HT1080 (cell line): ENCODE measurements around the gene MAST2. TPM values are rescaled to one million over a fixed set of nuclear protein-coding genes. Genes with fewer than 3 reads are reported as not detected.
"Not testable (repeated sequence)": the region's sequence is repeated elsewhere in the genome, so short reads cannot be mapped to it uniquely, and the experiment has no call there.

ENCODE experiments used
- DNase-seq: peaks from one replicate; pipeline ENCODE4 v3.0.0-alpha.2; 2015; ENCODE audit warnings: low read depth
- total RNA-seq: library from RNA; depleted of rRNA; stranded (reverse); fragments of >200 nt; shearing (Covaris generic); gene quantifications from 2 replicates; pipeline ENCODE4 v1.2.3, GENCODE V29; 2014

MAST2 gene
- total RNA-seq, 1 experiment from 2014 or later: 19.3 TPM

DNA sequence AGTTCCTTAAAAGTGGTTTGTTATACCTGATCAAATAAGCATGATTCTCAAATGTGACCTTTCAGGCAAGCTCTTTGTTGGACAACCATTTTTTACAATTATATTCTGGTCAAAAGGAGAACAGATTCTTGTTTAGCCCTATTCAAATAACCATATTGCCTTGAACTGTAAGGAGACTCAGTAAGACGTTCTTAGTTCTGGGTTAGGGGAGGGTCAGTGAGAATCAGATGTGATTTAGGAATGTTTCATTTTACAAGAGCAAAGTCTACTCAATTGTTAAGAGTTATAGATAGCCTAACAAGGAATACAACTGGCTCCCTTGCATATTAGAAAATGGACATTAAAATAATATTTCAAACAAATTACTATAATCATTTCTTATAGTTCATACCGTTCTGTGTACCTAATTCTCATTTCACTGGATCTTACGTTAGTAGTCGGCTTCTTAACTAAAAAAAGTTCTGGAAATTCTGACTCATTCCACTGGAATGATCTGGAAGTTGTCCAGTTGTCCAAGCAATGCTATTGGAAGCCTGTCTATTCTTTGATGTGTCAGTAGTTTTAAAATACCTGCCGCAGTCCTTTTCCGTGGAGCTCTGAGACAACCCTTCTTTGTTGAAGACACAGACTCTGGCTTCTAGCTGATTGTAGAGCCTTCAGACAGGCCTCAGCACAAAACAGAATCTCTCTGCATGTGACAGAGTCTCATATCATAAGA, 88.8 kb downstream of the MAST2 start:
- peak; percentile 94 for DNase-seq

DNA sequence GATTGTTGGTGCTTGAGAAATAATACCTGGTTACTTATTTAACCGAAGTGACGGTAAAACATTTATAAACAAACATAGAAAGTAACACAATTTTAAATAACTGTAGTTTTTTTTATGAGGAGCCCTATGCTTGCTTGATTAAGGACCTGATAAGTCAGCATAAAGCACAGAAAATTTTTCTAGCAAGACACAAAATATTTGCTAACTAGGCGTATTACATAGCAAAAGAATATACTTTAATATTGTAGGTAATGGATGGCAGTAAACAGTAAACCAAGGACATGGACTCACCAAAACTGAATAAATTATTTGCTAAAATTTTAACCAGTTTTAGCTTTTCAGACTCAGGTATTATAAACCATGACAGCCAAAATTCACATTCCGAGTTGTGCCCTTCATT, 90.9 kb downstream of the MAST2 start:
- DNase-seq: no peak

DNA sequence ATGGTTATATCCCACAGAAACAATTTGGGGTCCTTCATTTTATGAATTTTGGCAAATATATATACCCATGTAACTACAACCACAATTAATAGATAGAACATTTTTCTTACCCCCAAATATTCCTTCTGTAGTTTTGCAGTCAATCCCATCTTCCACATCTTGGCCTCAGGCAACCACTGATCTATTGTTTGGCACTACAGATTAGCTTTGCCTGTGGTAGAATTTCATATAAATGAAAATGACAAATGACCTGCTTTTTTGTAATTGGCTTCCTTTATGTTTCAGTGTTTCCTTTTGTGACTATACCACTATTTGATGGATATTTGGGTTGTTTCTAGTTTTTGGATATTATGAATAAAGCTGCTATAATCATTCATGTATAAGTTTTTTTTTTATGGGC, 91.5 kb downstream of the MAST2 start:
- no peak for DNase-seq

DNA sequence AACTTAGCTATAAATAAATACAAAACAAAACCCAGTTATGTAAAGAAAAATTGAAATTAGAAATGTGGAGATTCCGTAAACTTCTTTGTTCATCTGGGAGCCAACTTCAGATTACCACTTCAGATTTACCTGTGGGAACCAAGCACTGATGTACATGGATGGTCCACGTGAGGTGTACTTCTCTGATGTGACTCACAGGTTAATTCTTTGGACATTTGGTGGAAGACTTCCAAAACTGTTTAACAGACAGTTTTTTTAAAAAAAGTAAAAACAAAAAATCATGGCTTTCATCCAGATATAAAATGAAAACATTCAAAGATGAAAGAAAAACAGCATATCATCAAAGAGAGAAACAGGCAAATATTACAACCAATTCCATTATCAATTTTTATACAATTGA, 92.0 kb downstream of the MAST2 start:
- DNase-seq: no peak

DNA sequence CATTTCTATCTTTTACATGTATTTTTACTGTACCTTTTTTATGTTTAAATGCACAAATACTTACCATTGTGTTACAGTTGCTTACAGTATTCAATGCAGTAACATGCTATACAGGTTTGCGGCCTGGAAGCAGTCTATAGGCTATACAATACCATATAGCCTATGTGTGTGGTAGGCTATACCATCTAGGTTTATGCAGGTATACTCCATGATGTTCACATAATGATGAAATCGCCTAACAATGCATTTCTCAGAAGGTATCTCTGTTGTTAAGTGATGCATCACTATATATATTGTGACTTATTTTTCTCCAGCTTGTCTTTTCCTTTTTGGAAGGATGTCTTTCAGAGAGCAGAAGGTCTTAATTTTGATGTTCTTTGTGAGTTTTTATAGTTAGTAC, 103.5 kb downstream of the MAST2 start:
- no peak for DNase-seq

DNA sequence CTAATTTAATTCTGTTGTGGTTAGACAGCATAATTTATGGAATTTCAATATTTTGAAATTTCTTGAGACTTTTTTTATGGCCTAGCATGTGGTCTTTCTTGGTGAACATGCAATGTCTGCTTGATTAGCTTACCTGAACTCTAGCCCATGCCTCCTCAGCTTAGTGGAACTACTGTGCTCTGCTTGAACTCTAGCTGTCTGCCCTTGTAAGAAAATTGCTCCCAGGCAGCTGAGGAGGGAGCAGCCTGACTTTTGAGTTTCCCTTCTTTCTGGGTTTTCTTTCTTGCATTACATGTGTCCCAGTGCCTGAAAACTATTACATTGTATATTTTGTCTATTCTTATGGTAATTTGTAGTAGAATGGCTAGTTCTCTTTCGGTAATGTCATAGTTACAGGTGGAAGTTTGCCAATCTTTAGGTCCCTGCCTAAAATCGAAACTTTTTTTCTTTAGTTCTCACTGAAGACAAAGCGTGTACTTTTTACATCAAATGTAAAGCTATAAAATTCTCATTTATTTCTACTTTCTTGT, 105.3 kb downstream of the MAST2 start:
- DNase-seq: no peak

DNA sequence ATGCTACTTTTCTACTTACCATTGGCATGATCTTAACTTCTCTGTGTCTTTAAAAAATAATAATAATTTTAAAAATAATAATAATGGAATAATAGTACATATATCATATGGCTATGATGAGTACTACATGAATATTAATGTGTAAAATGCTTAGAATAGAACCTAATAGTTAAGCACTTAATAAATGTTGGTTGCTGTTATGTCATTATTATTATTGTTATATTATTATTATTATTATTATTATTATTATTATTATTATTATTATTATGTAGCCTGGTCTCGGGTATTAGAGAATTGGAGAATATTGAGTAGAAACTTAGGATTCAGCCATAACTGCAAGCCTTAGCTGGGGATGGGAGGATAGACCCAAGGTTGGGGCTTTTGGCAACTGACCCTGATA, 108.2 kb downstream of the MAST2 start:
- no peak for DNase-seq

DNA sequence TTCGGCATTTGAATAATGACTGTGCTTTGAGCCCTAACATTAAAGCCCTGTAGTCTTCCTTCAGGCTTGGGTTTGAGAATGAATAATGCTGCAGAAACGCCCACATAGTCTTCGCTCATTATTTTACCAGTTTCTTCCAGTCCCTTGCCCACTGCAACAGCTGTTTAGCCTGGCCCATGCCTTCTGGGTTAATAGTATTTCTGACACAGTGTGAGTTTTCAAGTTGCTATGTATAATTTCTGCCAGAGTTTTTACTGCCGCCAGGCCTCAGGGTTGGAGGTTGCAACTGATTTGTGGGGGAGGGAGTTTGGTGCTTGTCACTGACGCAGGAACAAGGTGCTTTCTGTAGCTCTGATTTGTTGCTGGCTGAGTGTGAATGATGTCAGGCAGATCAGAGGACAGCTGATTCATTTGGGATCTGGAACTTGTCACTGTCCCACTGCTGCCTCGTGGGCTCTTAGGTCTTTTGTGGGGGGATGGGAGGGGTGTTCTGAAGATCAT, 109.8 kb downstream of the MAST2 start:
- no peak for DNase-seq

DNA sequence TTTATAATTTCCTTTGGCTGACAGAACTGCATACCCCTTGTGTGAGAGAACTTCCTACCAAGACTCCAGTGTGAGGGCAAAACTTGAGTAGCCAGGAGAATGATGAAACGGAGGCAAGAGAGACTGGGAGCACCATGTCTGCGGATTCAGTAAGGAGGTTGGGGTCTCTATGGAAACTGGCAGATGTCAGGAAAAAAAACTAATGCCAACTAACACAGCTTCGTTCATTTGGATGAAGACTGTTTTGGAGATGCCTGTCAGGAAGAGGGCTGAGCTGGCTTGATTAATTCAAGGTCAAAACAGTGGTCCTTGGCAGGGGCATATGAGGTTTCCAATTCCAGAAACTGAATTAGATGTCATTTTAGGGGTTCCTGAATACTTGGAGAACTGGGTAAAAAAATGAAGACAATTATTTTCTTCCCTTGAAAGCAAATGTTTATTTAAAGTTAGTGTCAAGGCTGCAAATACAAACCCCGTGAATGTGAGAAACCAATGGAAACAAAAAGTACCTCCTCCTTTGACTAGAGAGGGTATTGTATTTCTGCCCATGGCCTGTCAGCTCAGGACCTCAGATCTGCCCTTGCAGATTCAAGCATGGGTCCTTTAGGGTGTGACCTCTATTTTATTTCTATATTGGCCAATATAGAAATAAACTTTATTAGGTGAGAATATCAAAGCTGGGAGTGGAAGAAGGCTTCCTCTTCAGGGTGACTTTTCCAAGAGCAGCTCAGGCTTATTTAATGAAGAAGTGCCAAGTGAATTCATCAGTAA, 110.5 kb downstream of the MAST2 start:
- DNase-seq: no peak

DNA sequence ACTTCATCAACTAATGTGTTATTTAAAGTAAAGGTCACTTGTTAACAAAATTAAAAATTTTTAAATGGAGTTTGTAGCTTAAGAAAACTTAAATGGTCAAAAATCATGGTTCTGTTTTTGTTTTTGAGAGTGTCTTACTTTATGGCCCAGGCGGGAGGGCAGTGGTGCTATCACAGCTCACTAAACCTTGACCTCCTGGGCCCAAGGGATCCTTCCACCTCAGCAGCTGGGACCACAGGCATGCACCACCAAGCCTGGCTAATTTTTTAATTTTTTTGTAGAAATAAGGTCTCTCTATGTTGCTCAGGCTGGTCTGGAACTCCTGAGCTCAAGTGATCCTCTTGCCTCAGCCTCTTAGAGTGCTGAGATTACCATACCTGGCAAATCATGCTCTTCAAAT, 111.4 kb downstream of the MAST2 start:
- no peak for DNase-seq

DNA sequence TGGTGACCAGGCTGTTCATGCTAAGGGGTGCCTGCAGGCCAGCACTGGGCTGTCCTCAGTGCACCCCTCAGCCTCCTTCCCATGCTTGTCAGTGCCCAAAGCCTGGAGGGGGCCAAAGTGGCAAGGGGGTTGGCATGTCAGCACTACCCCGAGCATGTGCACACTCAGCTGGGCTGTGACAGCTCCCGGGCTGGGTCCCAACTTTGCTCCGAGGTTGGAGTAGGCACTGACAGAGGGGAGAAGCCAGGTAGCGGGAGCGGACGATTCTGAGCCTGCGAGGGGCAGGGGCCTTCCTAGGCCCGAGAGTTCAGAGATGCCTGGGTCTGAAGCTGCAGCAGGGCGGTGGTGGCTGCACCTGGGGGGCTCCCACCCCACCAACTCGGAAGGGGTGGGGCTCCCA, 119.0 kb downstream of the MAST2 start:
- DNase-seq: no peak

DNA sequence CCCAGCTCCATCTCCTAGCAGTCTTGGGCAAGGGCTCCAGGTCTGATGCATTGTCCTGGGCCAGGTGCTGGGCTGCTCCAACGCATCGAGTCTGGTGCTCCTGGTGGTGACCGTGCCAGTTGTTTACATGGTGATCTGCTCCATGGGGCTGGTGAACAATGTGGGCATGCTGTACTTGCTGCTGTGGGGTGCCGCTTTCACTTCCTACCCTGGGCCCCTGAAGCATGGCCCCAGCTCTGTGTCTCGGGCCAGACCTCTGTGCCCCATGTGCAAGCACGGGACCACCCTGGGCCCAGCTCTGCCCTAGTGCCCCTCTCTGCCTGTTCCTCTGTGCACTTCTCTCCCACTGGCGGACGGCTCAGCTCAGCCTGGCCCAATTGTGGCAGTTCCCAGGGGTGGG, 119.4 kb downstream of the MAST2 start:
- DNase-seq: no peak

DNA sequence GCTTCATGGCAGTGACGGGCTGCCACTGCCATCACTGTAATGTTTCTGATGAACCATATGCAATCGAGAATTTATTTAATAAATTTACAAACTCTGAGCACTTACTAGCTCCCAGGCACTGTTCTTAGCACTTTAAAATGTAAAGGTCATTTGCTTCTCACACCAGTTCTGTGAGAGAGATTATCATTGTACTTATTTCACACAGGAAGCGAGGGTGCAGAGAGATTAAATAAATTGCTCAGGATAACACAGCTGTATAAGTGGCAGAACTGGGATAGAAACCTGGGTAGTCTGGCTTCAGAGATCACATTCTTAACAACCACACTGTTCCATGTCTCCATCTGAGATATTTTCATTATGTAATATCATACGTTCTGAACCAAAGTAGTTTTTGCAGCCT, 119.9 kb downstream of the MAST2 start:
- DNase-seq: no peak

DNA sequence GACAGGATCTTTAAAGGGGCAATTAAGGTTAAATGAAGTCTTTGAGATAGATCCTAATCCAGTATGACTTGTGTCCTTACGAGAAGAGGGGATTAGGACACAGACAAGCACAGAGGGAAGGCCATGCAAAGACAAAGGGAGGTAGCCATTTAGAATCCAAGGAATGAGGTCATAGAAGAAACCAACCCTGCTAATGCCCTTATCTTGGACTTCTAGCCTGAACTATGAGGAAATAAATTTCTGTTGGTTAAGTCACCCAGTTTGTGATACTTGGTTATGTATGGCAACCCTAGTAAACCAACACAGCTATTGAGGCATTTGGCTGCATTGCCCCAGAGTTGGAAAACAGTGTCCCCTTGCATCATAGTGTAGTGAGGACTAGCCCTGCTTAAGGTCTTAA, 121.3 kb downstream of the MAST2 start:
- no peak for DNase-seq

DNA sequence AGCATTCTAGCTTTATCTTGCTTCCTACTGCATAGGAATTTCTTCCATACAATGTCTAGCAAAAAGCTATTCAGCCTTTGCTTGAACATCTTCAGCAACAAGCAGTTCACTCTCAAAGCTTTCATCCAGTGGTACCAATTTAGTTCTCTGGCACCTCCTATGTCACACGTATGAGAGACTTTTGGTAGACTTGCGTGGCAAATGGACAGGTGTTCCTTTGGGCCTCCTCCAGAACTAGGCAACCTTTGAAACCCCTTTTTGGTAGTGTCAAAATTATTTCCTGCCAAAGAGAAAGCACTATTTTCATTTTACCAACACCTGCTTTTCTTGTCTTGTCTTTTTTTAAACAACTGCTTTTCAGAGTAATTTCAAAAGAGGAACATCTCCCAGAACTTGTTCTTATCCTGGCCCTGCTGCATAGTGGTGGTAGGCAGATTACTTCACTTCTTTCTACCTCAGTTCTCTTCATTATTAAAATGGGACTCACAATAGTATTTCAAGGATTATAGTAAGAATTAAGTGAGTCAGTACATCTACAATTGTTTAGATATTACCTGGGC, 122.4 kb downstream of the MAST2 start:
- no peak for DNase-seq

DNA sequence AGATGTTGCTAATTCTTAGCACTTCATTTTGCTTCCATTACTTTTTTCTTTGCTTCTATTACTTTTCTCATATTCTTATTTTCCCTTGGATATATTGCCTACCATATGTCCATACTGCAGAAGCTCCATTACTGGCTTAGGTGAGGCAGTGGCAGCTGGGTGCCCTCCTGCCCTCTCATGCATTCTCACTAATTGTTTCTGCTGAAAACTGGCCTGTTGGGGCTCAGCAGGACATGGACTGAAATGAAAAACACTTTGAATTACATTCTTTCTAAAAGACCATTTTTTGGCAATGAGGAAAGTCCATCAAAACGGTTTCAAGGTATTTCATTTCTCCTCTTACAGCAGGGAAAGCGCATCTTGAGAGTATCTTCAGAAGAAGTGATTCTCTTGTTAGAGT, 122.9 kb downstream of the MAST2 start:
- no peak for DNase-seq

DNA sequence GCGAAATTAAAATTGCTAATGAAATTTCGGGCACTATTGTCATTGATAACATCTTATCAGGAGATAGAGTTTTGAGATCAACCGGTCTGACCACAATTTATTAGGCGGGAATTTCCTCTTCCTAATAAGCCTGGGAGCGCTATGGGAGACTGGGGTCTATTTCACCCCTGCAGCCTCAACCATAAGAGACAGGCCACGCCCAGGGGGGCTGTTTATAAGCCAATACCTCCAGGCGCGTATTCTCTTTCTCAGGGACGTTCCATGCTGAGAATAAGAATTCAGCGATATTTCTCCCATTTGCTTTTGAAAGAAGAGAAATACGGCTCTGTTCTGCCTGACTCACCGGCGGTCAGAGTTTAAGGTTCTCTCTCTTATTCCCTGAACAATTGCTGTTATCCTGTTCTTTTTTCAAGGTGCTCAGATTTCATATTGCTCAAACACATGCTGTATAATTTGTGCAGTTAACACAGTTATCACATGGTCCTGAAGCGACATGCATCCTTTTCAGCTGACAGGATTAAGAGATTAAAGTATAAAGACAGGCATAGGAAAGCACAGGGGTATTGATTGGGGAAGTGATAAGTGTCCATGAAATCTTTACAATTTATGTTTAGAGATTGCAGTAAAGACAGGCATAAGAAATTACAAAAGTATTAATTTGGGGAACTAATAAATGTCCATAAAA, 124.0 kb downstream of the MAST2 start:
- DNase-seq: not testable (repeated sequence)

DNA sequence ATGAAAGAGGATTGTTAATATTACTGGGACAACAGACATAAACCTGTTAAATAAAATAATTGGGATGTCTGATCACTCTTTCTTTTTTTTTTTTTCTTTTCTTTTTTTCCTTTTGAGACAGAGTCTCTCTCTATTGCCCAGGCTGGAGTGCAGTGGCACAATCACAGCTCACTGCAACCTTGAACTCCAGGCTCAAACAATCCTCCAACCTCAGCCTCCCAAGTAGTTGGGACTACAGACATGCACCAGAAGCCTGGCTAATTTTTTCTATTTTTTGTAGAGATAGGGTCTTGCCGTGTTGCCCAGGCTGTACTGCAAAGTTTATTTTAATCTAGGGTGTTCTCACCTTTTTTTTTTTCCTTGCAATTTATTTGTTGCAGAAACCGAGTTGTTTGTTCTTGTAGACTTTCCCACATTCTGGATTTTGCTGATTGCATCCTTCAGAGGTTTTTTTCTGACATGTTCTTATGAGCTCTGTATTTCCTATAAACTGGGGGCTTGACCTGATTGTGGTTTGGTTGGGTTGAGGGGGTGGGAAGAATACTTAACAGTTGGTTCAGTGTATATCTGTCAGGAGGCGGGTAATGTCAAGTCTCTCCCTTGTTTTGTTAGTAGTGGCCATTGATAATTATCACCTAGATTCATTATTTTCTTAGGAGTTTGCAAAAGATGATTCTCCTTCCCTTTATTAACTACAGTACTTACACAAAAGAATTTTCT, 125.2 kb downstream of the MAST2 start:
- peak; percentile 58 for DNase-seq

DNA sequence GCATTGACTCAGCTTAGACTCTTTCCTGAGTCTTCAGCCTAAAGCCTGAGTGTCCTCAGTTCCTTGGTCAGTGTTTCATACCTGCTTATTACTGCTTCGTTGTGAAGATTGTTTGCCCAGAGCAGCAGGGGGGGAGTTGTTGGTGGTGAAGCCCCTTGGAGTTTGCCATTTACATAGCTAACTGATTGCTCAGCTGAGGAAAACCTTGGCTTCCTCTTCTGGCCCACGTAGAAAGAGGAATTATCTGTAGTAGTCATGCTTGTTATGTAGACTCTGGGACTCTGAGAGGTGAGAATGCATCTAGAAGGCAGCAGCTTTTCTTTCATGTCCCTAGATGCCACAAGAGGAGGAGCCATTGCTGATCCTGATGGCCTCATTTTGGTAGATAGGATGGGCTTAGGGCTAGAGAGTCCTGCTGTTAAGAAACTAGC, 125.9 kb downstream of the MAST2 start:
- DNase-seq: peak; percentile 95

DNA sequence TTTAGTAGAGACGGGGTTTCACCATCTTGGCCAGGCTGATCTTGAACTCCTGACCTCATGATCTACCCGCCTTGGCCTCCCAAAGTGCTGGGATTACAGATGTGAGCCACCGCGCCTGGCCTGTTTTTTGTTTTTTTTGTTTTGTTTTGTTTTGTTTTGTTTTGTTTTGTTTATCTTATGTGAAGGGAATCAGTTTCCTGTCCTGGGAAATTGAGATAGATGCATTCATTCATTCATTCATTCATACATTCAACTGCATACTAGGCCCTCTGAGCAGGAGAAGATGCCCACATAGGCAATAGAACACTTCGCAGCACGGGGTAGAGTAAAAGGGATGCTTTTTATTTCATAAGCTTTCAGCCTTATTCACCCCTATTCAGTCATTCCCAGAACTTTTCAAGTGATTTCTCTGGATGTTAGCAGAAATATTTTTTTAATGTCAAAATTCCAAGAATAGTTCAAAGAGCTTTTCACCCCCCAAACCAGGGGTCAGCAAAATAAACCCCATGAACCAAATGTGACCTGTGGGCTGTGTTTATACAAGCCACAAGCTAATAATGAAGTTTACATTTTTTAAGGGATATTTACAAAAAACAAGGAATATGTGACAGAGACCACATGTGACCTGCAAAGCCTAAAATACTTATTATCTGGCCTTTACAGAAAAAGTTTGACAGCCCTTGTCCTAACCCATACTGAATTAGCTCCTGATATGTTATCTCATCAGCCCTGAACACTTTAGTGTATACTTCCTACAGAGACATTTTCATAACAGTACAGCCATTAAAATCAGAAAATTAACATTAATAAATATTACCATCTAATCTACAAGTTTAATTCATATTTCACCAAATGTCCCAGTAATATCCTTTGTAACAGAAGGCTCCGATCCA, 127.1 kb downstream of the MAST2 start:
- DNase-seq: no peak
